NCI-H2227 treated with DMSO at 0.1 percent for 48 hours (cell line): ENCODE results near the gene GAS7.

Experiments used
- DNase-seq: peaks from one replicate; lab custom pipeline; 2025; lab: John Stamatoyannopoulos, UW

The GAS7 gene

DNA sequence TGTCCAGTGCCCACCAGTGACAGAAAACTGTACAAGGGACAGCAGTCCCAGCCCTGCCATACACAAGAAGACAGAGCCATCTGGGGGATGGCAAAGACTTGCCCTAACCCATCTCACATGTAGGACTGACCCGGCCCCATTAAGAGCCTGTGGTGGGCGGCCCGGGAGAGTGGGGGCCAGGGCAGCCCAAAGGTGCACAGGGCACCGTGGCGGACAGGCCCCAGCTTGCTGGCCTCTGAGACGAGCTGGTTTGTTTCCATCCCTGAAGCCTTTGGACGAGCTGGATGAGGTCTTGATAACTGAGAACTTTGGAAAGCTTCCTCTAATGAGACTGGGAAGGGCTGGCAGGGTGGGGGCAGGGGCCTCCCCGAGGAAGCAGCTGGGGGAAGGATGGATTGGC lies 282.3 kb downstream of the GAS7 start:
- no peak for DNase-seq

DNA sequence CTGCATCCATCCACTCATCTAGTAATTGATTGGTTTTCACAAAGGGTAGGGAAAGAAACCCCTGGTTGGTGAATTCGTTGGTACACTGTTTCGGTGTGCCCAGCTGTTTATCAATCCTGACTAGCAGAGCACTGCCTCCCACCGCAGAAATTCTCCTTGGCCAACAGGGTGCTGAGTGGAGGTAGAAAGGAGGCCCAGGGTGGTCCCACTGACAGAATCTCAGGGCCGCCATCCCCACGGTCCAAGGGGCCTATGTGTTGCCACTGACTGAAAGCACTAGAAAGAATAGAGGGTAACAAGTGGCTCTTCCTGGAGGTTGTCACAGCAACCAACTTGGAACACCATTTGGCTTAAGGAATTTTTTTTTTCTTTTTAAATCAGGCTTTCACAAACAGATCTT lies 284.9 kb downstream of the GAS7 start:
- no peak for DNase-seq

DNA sequence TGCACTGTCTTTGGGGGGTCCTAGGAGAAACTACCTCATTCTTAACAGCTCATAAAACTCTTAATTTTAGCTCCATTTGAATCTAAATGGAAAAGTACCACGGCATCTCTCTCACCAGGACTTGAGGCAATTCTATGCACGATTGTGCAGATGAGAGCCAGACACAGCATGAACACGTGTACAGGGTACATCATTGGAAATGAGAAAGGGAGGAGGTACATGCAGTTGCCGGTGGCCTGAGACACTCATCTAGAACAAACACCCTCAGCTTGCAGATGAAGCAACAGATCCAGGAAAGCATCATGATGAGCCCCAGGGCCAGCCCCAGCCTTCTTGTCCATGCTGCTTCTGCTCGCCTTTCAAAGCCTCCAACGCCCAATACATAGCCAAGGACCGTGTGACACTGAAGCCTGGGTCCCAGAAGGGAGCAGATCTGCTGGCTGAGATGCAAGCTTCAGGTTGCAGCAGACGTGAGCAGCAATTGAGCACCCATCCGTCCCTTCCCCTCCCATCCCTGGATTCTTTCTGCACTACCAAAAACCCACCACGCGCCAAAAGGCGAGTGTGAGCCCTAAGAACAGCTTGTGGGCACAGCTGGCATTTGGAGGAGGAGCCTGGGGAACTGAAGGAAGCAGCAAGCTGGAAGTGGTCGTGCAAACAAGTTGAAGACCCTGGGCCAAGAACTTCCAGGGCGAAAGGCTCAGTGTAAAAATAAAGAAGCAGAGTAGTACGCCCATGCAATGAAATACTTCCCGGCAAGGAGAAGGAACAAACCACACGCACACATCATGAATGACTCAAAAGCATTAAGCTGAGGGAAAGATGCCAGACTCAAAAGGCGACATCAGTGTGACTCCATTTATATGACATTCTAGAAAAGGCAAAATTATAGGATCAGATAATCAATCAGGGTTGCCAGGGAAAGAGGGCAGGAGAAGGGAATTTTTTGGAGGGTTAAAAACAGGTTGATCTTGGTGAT lies 286.0 kb downstream of the GAS7 start:
- DNase-seq, result no peak

DNA sequence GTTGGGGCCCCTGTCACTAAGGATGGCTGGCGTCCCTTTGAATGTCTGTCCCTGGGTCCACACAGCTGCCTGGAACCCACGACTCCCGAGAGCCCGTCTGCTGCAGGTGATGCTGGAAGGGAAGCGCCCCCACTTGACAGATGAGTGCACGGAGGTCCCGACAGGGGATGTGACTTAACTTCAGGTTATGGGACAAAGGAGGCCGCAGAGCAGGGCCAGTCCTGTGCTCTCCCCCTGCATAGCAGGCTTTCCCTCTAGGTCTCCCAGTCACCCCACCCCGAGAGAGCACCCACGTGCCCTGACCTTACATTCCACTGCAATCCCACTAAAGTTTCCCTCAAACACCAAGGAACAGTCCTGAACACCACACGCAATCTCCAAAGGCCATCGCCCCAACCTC lies 287.3 kb downstream of the GAS7 start:
- no peak for DNase-seq

DNA sequence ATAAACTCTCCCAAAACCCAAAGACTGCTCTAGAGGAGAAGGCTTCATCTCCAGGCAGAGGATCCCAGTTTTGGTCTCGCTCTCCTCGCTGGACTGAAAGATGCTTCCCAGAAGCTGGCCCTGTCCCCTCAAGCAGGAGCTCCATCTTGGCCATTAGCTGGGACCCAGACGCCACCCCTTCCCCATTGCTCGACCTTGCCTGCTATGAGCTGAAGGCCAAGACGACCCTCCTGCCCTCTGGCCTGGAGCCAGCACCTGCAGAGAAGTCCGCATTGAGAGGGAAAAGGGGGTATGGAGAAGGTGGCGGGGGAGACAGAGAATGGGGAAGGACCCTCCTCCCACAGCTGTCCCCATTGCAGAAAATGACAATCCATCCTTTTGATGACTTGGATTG lies 289.8 kb downstream of the GAS7 start:
- DNase-seq, result no peak

DNA sequence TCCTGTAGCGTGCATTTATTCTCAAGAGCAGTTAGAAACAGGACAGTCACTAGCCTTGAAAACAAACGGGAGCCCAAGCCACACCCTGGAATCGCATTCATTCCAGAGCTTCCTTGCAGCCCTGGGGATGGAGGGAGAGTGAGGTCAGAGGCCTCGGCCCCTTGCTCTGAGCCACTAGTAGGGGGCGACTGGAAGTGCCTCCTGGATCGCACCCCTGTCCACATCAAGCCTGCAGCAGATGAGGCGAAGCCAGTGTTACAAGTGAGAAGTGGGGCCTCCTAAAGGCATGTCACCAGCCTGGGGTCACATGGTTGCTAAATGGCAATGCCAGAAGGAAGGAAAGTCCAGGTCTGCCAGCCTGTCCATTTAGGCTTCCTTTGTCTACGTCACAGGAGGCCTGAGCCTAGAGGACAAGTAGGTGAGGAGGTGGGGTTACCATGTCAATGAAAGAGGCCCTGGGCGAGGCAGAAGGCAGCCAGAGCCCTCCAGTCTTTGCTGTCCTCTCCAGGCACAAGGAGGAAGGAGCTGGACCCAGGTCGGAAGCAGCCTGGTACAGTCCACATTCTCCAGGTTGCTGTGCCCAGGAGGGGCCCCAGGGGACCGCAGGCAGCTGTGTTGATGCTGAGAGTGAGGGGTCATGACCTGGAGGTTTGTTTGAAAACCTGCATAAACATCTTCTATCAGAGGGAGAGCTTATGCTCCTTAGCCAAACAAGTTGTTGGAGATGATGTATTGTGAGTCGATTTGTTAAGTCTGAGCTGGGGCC lies 290.3 kb downstream of the GAS7 start:
- no peak for DNase-seq

DNA sequence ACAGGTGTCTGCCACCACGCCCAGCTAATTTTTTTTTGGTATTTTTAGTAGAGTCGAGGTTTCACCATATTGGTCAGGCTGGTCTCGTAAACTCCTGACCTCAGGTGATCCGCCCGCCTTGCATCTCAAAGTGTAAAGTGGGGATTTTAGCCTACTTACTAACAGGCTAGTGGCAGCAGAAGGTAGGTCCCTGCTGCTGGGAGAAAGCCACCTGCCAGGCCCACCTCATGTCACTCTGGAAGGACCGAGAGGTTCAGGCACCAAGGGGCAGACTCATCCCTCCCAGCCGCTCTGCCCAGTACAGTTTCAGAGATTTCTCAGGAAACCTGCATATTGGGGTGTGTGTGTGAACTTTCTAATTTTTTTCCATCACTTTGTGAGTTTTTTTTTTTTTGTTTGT lies 291.3 kb downstream of the GAS7 start:
- DNase-seq, result no peak

DNA sequence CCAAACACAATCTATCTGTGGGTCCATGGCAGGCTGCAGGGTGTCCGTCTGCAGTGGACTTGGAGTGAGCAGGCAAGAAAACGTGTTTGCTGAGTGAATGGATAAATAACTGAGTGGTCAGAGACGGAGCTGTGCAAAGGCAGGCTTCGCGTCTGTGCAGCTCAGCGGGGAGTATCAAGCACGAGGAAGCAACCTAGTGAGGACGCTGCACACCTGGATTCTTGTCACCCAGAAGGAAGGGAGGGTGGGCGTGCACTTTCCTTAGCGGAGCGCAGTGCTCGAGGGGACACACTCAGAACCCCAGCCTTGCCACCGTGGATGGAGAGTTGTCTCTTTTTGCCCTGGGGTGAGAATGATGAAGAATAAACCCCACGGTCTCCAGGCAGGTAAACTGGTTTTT lies 291.8 kb downstream of the GAS7 start:
- DNase-seq, result no peak

DNA sequence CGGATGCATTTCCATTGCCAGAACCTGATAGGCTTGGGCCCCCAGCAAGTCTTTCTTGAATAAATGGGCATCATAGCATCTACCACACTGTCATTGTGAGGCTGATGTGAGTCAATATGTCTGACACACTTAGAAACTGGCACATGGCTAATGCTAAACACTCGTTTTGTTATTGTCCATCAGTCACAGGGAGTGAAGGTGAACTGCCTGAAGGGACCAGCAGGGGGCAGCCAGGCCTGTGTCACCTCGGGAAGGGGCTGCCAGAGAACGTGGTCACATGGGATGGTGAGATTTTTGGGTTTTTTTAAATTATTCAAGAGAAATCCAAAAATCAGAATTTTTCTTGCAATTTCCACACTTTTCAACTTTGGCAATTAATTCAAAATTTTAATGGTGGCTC lies 292.5 kb downstream of the GAS7 start:
- no peak for DNase-seq

DNA sequence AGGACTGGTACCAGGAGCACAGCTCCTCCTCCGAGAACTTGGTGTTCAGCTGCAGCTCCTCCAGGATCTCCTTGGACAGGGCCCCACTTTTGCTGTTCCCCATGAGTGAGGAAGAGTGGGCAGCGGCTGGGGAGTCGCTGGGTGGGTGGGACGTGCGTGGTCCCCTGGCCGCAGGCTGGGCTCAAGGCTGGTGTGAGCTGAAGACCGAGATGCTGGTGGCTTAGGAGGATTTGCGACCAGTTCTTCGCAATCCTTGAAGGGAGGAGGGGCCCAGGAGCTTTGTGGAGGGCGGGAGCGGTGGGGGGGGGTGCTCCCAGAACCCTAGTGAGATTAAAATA lies 293.4 kb downstream of the GAS7 start, which contains the start of gene RCVRN:
TSS of gene RCVRN (minus strand) at position 194 of the 338 bp plus-strand sequence. CDS start at position 103, 91 bp downstream.
- DNase-seq, result no peak

DNA sequence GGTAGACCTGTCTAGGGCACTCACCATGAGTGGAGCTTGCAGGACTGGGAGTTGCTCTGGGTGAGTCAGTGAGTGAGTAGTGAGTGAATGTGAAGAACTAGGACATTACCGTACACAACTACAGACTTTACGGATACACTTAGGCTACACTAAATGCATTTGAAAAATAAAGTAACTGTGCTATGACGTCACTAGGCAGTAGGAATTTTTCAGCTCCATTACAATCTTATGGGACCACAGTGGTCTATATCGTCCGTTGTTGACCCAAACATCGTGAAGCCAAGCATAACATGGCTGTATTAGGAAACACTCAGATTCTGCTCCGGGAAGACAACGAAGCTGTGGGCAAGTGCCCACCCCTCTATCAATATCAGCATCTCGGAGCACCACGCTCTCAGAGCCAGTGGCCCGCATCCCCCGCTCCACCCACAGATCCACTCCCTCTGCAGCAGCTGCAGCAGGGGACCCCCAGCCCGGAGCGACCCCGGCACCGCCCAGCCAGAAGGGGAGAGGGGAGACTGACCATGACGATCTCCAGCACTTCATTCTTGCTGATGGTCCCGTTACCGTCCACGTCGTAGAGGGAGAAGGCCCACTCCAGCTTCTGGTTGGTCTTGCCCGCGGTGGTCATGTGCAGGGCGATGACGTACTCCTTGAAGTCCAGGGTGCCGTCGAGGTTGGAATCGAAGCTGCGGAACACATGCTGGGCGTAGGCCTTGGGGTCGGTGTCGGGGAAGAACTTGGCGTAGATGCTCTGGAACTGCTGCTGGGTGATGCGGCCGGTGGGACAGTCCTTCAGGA lies 293.9 kb downstream of the GAS7 start:
- no peak for DNase-seq

DNA sequence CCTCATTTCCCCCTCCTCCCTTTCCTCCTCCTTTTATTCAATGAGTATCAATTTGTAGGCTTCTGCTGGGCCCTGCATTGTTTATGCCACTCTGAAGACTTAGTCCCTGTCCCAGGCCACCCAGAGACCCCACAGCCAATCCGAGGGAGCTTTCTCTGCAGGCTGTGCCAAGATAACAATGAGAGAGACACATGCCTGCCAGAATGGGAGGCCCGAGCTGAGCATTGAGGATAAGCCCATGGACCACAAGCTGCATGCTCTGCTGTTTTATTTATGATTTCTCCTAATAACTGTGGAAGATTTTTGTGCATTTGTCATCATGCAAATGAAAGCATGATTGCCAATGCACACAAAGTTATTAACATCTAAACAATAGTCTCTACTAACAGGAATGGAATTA lies 296.3 kb downstream of the GAS7 start:
- DNase-seq, result no peak

DNA sequence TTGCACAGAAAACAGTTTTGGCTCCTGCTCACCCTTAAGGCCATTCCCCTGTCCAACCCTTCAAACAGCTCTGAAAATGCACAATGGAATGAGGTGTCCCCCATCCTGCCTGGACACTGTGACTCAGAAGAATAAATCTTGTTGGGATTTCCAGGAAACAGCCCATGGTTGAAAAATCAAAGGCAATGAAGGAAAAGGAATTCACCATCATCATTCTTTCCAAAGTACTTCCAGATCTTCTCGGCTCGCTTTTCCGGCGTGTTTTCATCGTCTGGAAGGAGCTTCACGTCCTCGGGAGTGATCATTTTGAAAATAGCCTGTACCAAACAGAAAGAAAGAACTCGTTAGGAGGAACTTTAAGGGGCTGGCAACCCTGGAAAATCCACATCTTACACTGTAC lies 297.6 kb downstream of the GAS7 start:
- DNase-seq, result no peak

DNA sequence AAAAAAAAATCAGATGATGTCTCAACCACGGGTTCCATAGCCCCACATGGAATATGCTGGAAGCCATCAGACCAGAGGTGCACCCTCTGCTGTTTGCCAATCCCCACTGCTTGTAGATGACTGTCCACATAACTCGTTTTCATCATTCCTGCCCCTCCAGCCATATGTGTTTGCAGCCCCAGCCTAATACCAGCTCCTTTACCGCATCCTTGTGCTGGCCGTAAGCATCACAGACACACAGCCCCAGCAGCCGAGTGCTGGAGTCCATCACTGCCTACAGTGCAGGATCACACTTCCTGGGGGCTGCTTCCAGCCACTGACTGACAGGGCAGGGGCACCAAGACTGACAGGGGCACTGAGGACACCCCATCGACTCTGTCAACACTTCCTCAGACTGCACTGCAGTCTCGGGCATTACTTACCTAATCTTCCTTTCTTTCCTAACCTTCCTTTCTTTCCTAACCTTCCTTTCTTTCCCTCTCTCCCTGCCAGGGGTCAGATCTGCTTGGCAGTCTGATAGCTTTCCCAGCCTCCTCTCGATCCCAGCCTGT lies 298.3 kb downstream of the GAS7 start:
- no peak for DNase-seq

DNA sequence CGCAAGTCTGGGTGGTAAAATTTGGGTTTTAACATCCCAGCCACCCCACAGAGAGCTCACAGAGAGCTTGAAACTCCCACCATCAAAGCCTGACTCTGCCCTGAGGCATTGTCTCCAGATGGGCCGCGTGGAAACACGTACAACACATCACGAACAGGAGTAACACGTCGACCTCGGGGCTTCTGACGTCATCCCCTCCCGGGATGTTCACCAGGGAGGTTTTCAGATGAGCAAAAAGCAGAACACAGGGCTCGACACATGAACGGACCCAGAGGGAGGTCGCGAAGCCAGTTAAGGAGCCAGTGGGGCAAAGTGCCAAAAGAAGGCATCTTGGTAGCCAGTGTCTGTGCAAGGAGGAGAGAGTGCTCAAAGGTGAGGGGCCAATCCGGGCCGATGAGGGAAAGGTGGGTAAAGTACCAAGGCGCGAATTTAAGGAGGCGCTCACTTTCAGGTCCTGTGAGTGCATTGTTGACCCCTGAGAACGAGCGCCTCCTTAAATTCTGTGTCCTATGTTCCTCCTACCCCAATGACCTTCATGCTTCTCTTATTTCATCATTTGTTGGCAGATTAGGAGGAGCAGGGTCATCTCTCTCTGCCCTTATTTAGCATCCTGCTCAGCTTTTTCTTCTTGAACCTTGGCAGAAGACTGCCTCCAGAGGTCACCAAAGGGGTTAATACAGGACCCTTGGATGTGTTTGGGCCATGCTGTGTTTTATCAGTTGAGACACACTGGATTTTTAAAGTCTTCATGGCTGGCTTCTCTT lies 298.9 kb downstream of the GAS7 start:
- no peak for DNase-seq

DNA sequence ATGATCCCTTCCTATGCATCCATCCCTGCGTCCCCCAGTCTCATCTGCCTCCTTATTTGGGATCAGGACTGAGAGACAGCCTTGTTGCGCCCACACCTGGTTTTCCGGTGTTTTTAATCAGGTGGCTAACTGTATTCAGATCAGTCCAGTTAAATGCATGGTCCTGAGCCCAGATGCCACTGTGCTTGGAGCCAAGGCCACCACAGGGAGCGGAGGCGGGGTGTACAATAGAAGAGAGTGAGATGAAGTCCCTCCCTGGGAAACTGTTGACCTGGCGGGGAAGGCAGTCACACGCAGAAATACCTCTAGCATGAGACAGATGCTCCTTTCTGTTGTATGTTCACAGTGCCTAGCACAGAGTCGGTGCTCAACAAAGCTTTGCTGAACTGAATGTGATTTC lies 299.6 kb downstream of the GAS7 start:
- no peak for DNase-seq

DNA sequence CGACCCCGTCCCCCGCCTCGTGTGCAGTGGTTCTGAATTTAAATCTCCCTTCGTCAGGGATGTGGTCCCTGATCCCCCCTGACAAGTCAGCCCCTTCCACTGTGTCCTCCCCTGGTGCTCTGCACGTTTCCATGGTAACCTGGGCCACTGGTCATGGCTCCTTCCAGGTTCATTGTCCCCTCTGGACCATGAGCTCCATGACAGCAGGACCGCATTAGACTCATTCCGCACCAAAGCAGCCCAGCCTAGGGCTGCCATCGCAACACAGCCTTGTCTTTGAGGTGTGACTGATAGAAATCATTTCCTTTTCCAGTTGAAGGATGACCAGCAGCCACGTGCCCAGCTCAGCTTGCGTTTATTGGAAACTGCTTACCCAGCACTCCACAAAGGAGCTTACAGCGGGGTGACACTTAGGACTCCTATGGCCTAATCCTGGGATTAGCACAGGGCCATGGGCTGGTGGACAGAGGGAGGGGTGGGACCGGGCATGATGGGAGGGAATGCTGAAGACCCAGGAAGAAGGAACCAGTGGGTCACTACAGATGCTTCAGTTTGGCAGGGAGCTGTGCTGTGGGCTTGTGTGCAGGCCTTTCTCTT lies 300.9 kb downstream of the GAS7 start:
- DNase-seq, result no peak

DNA sequence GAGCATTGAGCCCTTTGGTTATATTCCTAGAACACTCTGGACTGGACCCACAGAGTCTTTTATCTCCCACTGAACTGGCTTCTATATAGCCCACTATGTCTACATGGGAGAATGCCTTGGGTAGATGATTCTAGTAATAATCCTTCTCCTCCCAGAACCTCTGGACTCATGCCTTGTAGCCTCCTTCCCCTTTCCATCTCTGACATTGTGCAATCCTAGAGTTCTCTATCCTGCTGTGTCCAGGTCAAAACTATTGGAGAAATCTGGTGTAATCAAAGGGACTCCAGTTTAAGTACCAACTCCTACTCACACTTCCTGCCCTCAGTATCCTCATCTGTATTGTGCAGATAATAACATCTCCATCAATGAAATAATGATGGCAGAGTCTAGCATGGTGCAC lies 302.5 kb downstream of the GAS7 start:
- no peak for DNase-seq

DNA sequence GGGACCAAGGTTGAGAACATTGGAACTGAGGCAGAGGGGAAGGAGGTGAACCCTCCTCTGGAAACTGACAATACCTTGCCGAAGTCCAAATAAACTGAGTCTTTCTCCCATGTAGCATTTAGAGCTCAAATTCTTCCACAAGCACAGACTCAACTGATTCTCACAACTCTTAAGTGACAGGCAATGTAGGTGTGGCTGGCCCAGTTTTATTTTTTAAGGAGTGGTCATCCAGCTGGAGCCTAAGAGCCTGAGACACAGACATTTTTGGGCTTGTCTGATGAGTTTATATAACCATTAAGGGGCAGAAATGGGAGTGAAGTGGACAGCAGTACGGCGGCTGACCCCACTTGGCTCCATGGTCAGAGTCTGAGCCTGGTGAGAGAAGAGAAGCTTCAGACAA lies 304.2 kb downstream of the GAS7 start:
- no peak for DNase-seq

DNA sequence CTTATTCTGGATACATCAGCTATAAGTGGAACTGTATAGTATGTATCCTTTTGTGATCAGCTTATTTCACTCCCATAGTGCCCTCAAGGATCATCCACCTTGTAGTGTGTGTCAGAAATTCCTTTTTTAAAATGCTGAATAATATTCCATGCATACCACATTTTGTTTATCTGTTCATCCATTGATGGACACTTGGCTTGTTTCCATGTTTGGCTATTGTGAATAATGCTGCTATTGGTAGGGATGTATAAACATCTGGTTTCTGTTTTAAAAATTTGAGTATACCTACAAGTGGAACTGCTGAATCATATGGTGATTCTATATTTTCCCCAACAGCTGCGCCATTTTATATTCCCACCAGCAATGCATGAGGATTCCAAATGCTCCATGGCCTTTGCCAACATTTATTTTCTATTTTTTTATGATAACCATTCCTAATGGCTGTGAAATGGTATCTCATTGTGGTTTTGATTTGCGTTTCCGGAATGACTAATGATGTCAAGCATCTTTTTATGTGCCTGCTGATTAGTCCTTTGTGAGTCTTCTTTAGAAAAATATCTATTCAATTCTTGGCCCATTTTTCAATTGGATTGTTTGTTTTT lies 304.9 kb downstream of the GAS7 start:
- no peak for DNase-seq

DNA sequence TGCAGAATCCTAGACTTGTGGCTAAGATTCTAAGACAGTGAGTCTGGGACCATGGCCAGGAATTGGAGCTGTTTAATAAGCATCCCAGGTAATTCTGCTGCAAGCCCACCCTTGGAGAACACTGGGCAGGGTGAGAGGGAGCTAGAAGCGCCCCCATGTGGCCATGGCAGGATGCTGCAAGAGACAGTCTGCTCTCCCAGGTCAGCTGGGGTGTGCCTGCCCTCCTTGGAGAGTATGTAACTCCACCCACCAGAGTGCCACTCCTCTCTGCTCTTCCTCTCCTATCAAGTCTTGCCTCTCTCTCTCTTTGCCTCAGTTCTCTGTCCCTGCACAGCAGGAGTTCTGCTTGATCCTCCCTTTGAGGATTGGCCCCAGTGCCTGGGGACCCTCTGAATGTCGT lies 308.3 kb downstream of the GAS7 start:
- no peak for DNase-seq
